NCI-H748 (cell line): Measurements from ENCODE around the gene FANCC.
A peak's percentile ranks its signal among the peaks of the same experiment; 100 is the strongest.

ENCODE experiments used
- DNase-seq: peaks from one replicate; lab custom pipeline; 2025; ENCODE audit not compliant: unreplicated experiment; lab: John Stamatoyannopoulos, UW

The FANCC gene

DNA sequence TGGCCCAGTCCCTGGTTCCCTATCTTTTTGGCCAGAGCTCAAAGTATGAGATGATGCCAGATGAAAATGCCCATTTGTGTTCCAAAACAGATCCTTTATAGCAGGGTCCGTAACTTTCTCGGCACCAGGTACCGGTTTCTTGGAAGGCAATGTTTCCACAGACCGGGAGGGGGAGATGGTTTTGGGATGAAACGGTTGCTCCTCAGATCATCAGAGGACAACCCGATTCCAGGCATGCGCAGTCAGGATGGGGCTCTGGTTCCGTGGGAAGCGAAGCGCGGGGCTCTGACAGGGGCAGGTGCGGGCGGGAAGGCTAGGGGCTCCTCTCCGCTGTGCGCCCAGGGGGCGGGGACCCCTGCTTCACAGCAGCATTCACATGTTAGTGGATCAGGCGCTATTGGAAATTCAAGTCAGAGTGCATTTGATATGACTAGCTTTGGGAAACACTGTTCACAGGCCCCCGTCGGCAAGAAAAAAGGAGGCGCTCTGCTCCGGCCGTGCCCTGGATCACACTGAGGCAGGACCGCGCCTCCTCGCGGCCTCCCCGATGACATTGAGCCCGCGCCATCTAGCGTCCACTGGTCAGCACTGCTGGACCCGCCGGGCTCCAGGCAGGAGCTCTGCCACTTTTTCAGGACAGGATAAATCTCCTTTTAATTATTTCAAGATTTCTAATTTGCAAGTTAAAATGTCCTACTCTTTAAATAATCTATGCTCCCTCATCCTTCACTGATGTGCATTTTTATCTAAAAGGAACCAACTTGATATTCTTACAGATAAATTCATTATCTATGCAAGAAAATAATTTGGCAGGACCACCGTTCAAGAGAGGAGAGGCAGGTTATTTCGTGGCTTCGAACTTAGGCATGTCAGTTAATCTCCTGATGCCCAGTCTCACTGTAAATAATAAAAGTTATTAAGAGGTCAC, 190.0 kb downstream of the FANCC start:
- peak; percentile 83 for DNase-seq

DNA sequence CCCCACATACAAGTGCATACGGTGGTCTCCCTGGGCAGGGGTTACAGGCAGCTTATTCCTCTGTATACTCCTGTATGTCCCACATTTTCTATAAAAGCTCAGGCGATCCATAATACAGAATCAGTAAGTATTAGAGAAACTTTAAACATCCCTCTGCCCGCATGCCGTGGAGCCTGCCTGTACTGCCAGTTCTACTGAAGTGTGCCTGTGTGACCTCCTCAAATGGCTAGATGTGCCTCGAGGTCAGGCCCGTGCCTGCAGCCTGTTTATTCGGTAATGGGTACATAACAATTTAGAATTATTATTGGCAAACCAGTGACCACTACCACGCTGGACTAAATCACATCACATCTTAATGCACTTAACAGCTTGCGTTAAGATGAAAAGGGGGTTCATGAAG, 190.8 kb downstream of the FANCC start:
- DNase-seq, result no peak

DNA sequence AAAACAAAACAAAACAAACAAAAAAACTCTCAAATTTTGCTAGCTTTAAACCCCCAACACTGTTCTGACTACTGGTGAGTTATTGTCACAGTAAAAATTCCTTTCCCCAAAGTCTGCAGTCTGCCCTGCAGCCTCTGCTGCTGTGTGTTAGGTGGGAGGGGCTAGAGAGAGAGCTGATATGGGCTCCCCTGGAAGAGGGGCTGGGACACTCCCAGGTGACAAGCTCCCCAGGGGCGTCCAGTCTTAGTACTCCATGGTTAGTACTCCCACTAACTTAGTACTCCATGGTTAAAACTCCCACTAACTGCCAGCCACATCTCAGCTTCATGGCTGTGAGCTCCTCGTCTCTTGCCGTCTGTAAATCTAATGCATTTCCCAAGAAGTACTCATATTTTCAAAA, 191.9 kb downstream of the FANCC start:
- no peak for DNase-seq

DNA sequence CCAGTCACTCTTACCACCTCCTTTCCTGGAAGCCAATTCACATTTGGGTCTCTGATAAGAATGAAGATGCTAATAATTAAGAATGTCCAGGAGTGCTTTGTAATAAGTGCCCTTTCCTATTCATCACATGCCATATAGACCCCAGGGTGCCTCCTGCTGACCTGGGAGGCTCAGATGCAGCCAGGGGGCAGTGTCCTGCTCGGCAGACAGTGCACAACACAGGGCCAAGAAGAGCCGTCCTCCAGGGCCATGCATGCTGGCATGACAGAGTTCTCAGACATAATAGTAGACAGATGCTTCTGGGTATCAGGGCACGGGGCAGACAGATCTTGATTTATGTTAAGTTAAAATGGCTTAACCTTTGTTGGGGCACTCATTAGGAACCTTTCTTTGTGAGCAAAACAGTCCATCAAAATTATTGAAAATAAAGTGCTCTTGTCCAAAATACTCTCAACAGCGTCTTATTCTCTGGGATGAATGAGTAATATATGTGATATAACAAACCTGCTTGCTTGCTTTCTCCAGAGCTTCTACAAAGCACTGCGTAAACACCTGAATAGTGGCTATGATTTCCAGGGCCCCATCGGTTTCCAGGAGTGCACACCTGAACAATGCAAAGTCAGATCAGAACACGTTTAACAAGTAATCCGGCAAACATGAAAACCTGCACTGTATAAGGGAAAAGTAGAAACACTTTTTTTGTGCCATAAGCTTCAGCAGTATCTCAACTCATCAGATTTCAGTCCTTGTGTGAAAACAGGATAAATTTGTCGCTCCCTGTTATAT, 192.7 kb downstream of the FANCC start:
- DNase-seq, result no peak

DNA sequence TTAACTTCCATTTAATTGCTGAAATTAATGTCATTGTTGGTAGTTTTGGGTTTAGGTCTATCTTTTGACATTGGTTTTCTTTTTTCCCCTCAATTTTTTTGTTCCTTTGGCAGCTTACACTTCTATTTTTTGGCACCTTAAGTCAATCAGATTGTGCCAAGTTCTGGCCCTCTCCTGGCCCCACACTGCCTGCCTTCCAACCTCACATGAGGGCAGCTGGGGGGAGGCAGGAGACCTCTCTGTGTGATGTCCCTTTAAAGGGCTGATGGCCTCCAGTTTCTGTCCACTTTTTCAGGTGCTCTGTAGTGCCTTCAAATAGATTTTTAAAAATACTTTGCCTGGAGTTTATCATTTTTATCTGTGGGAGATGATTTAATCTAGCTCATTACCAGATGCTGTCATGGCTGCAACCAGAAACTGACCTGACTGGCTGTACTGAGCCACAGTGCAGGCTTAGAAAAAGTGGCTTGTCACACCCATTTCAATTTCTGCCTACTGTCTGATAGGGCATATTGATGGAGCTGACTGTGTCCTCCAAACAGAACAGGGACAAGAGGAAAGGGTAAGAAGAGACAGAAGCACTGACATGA, 196.6 kb downstream of the FANCC start:
- DNase-seq, result no peak

DNA sequence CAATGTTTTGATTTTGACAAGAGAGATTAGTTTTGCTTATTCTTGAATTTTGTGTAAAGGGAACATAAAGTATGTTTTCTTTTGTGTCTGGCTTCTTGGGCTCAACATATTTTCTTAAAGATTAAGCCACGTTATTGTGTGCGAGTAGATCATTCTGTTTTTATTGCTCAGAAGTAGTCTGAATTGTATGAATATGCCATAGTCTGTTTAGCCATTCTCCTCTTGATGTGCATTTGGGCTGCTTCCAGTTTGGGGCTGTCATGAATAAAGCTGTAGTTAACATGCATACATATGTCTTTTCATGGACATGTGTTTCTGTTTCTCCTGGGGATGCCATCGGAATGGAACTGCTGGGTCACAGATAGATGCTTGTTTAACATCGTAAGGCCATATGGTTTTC, 198.9 kb downstream of the FANCC start:
- DNase-seq, result no peak

DNA sequence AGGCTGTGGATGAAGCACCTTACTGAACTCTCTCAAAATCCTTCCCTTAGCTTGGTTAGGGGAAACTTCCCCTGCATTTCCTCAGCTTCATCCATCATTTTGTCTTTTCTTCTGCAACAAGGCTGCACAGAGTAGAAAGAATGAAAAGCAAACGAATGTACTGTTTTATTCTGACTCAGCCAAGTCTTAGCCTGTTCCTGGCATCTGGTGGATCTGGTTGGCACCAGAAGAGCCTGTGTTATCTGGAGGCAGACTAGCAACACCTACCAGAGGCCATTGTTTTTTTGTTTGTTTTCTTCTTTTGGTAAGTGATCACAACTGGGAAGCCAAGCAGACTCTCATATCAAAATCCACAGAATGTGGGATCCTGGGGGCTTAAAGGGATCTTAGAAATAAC, 200.7 kb downstream of the FANCC start:
- no peak for DNase-seq

DNA sequence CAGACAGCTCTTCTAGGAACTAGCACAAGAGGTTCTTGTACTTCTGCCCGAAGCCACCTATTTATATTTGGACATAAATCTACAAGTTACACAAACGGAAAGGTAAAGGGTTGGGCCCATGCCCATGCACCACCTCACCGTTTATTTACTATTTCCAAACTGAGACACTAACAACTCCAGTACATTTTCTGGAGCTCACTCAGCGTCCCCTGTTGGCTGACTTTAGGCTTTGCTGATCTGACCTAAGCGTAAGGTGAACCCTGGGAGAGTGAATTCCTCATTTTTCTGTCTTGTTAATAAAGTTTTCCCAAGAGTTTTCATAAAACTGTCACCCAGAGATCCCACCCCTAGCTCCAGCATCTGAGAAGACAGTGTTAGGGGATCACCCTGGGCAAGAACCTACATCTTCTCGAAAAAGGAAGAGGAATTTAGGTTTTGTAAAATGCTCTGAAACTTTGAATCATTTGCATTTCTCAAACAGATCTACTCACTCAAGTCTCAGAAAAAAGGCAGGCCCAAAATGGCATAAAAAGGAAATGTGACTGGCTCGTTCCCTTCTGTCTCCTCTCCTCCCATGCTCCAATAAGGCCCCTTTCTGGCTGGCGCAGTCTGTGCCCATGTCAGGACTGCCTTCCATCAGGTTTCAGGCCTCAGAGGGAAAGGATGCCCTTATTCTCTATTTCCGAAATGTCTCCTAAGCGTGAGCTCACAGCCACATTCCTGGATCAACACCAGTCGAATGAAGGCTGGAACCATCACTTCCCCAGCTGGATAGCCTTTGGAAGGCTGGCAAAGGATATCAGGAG, 201.3 kb downstream of the FANCC start:
- peak; percentile 38 for DNase-seq

DNA sequence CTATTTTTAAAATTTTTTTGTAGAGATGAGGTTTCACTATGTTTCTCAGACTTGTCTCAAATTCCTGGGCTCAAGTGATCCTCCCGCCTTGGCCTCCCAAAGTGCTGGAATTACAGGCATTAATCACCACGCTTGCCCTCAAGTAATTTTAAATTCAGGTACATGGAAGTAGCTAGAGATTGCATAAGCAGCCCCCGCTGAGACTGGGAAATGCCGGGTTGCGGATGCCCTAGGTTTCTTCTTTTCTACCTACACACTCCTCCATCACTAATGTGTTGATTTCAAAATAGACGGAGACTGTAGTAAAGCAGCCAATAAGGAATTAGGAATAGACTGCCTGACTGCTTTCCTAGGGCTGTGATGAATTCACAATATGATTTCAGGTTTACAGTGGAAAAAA, 202.4 kb downstream of the FANCC start:
- no peak for DNase-seq

DNA sequence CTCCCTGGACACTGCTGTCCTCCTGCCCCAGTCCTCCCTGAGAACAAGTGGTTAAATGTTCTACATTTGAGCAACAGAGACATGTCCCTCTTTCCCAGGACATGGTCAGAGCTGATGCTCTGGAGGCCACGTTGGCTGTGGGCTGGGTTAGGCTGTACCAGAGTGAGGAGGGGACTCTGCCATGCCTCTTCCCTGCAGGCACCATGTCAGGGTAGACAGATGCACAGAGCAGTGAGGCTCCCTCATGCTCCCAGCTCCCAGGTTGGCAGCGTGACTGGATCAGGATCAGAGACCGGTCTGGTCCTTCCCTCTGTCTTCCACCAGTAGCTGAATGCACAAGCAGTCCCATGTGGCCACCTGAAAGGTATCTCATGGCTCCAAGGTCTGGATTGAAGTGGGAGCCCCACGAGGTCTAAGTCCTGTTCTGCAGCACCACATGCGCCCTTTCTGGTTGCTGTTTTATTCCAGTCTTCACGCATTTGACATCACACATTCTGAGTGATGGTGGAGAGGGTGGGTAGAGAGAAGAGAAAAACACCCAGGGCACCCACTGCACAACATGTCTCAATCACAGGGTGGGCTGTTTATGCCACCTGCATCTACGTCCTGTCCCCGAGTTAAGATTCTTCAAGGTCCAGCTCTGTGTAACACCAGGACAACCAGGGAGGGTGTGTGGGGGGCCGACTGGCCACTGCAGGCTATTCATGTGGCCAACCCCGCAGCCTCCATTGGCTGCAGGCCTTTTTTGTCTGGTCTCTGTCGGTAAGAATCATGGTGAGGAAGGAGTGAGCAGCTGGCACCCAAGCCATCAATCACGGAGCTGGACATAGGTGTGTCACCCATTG, 204.9 kb downstream of the FANCC start:
- no peak for DNase-seq

DNA sequence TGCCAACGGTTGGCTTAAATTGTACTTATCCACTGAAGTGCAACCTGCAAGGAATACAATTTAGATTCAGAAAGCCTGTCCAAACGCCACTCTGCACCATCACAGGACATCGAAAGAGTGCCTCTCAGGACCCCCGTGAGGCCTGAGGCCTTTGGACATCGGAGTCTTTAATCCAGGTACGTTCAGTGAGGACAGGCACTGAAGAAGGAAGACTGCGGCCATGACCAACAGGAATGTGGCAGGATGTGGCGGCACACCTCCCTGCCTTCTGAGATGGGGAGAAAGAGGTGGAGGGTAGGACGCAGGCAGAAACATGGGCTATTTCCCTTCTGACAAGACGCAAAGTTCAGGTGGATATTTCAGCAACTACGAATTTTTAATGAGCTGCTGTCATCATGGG, 205.8 kb downstream of the FANCC start:
- no peak for DNase-seq

DNA sequence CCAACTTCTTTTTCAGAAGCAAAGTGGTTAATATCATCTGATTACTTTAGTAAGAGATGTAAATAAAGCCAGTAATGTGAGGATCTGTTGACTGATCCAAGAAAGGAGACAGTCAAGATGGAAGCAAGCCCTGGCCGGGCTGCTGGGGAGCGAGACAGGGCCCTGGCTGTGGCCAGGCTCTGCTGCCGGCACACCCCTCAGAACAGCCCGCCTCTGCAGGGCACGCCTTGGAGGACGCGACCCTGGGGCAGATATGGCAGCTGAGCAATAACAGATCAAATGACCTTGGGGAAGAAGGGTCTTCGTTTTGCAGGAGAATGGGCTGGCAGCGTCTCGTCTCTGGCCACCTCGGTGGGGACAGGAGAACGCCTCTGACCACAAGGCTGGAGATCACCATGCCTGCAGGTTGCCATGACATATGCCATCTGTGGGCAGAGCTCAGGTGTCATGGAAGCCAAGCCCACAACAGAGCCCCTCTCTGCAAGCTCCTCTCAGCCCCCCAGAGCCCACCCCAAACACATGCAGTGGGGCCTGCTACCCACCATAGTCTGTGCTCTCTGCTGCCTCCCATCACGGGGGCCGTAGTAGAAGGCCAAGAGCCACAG, 206.5 kb downstream of the FANCC start:
- DNase-seq, result no peak

DNA sequence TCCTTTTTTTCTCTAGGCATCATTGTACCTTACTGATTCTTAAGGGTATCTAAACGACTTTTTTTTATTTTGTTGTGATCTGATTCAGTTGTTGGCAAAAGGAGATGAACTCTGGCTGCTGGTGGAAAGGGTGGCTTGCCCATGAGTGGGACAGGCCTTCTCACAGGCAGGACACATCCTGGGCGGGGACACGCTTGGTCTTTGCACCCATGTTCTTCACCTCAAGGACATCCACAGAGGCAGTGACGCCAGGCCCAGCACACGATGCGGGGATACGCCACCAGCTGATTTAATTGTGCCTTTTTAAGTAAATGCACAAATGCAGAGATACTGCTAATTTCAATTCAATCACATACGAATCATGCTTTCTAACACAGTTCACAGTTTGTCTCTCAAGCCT, 208.1 kb downstream of the FANCC start:
- no peak for DNase-seq

DNA sequence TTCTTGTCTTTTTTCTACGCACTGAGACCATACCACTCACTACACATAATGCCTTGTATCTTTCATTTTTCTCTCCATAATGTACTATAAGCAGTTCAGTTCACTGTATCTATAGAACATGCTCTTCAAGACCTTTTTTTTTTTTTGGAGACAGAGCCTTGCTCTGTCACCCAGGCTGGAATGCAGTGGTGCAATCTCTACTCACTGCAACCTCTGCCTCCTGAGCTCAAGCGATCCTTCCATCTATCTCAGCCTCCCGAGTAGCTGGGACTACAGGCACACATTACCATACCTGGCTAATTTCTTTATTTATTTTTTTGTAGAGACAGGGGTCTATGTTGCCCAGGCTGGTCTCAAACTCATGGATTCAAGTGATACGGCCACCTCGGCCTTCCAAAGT, 208.7 kb downstream of the FANCC start:
- no peak for DNase-seq

DNA sequence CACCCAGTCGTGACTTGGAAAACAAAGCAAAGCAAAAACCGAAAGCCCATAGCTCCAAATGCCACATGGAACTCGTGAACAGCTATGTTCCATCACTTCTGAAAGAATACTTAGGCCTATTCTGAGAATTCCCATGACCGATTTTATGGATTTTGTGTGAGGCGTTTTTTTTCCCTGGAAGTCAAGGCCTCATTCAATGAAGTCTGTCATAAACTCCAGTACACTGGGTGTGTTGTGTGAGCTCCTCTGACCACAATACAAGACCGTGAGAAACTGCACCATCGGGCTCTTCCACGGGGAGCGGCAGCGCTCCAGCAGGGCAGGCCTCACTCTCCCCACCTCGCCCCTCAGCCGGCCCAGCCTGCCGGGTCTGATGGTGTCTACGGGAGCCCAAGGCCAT, 209.5 kb downstream of the FANCC start:
- DNase-seq, result no peak

DNA sequence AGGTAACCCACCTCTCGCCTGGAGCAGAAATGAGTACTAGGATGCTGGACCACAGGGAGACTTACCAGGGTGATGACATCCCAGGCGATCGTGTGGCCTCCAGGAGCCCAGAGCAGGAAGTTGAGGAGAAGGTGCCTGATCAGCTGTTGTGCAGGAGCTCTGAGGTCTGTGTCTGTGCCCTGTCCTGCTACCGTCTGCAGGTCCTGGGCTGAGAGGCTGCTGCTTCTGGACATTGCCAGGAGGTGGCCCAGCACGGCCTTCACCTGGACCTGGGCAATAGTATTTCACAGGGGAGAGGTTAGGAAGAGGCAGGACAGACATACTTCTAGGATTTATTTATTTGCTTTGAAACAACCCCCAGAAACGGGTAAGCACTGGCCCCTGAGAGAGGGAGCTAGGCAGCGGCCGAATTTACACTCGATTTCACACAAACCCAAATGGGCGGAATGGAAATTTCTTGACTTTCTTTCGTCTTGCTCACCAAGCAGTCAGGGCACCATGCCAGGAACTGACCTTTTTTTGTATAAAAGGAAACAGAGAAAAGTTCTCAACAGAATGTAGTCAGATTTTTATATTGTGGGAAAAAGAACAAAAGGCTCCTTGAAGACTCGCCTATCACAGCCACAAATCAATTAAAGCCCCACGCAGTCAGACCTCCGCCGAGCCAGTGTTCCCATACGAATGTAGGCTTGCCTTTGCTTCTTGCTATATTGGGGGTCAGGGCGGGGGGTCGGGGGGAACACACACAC, 210.3 kb downstream of the FANCC start:
- no peak for DNase-seq

DNA sequence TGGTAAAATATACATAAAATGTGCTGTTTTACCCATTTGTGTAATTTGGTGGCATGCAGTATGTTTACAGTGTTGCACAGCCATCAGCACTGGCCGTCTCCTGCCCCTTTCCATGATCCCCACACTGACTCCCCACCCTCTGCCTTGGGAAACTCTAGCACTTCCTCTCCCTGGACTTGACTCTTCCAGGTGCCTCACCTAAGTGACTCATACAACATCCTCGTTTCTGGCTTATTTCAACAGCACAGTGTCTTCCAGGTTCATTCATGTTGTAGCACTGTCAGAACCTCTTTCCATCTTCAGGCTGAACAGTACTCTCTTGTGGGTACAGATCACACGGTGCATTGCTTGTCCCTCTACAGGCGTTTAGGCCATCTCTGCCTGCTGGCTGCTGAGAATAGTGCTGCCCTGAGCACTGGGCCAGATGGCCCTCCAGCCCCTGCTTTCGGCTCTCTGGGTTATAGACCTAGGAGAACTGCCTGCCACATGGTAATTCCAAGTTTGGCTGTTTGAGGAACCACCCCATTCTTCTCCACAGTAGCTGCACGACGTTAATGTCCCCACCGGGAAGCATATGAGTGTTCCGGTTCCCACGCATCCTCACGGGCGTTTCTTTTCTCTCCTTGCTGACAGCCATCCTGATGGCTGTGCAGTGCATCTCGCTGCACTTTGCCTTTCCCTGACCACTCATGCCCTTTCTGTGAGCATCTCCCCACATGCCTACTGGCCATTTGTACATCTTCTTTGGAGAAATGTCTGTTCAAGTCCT, 211.8 kb downstream of the FANCC start:
- no peak for DNase-seq

DNA sequence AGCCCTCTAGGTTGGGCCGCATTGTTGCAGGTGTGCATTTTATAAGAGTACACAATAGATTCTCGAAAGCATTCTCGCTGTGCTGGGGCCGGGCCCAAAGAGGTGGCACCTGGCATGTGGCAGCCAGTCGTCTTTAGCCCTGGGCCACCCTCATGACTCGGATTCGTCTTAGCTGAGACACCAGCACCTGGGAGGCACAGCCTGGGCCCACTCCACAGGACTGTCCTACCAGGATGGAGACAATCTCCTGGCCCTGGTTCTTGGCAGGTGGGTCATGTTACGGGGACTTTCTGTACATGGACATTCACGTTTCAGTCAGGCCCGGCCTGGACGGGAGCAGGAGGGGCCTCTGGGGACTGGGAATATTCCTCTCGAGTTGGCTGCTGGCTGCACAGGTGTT, 212.5 kb downstream of the FANCC start:
- DNase-seq, result no peak
